CD4-positive, alpha-beta T cell treated with Interleukin-4 for 4 hours (primary cell): ENCODE results near the gene BAD.
"Not testable (repeated sequence)": the region's sequence is repeated elsewhere in the genome, so short reads cannot be mapped to it uniquely, and the experiment has no call there.

Source experiments
- DNase-seq: peaks from one replicate; pipeline ENCODE4 v3.0.0-alpha.2; 2020

BAD gene

DNA sequence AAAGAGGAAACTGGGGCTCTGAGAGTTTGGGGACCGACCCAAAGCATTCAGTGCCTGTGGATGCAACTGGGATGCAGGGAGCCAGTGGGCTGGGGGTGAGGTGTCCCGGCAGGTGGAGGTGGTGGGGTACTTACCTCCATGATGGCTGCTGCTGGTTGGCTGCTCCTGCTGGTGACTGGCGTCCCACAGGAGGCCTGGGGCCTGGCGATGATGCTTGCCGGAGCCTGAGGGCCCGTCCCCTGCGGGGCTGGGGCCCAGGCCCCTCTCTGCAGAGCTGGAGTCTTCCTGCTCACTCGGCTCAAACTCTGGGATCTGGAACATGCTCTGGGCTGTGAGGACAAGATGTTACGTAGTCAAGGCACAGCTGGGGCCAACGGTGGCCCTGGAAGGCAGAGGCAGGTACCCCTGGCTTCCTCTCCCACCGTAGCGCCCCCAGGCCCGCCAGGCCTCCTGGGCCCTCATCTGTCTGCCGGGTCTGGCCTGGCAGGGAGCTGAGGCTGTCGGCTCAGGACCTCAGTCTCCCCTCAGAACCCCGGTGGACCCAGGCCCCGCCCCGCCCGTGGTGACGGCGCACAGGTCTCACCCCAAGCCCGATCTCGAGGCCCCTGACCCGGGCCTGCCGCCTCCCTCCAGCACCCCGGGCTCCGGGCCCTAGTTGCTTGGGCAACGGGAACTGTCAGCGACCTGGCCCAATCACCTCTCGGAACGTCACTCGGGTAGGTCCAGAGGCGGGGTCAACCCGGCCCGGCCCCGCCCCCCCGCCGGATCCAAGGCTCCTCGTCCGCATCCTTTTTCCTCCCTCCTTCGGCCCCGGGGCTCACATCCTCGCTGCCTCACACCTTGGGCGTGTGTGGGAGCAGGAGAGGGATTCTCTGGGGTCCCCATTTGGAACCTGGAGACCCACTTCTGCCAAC, at the start of gene BAD:
TSS of gene BAD (minus strand) at position 618 of the 914 bp plus-strand sequence. CDS start at position 321, 297 bp downstream.
- DNase-seq = peak; percentile 92

DNA sequence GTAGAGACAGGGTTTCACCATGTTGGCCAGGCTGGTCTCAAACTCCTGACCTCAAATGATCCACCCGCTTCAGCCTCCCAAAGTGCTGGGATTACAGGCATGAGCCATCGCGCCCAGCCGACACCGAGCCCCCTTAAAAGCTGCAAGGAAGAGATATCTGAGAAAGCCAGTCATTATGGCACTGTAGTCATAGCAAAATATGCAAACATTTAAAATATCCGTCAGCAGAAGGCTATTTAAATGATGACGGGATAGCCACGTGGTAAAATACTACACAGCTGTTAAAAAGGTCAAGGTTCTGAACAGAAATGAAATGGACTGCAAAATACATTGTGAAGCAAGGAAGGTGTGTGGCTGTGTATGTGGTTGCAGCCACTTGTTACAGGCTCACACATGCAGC, 49.1 kb upstream of the BAD start:
- no peak for DNase-seq

DNA sequence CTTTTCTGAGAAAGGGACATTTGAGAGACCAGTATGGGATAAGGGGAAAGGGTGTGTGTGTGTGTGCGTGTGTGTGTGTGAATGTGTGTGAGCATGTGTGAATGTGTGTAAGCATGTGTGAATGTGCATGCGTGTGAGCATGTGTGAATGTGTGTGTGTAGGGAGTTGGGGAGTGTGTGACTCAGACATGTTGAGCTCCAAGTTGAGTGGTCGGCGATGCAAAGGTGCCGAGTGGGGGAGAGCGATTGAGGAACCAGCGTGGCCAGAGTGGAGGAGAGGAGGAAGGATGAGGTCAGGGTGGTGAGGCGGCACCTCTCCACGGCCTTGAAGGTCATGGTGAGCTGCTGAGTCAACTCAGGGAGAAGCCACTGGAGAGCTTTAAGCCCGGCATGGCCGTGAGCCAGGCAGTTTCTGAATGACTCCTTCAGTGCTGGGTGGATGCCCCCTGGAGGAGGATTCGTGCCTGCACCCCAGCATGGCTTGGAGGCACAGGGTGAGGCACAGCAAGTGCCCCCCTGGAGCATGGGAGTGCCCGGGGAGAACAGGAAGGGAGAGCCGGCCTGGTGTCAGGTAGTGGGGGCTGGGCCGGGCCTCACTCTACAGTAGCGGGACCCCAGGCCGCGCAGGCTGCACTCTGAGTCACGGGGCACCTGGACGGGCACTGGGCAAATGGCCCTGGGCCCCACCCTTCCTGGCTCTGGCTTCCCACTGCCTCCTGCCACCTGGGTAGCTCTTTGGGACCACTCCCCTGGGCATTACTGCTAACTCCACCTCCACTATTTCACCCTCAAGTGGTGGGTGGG, 47.3 kb upstream of the BAD start:
- DNase-seq = peak; percentile 82

DNA sequence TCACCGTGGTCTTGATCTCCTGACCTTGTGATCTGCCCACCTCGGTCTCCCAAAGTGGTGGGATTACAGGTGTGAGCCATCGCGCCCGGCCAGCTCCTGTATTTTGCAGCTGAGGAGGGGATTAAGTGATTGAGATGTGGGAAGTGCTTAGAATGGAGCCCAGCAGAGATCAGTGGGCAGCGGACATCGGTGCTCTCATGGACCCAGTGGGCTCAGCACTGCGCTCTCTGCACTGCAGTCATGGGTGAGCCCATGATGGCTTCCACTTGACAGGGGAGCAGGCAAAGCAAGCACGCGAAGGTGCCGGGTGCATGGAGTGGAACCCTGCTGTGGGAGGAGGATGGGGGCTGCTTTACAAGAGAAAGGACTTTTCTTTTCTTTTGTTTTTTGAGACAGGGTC, 46.4 kb upstream of the BAD start:
- DNase-seq = no peak

- DNase-seq = no peak
These were observed 43.5 kb upstream of the BAD start for GRCh38 chr11:64327993-64328392.

- DNase-seq = no peak
These were observed 42.9 kb upstream of the BAD start for GRCh38 chr11:64327375-64327774.

- no peak for DNase-seq
These were observed 40.4 kb upstream of the BAD start for GRCh38 chr11:64324692-64325469.

GRCh38 chr11:64323984-64324383, 39.5 kb upstream of the BAD start:
- DNase-seq = not testable (repeated sequence)

DNA sequence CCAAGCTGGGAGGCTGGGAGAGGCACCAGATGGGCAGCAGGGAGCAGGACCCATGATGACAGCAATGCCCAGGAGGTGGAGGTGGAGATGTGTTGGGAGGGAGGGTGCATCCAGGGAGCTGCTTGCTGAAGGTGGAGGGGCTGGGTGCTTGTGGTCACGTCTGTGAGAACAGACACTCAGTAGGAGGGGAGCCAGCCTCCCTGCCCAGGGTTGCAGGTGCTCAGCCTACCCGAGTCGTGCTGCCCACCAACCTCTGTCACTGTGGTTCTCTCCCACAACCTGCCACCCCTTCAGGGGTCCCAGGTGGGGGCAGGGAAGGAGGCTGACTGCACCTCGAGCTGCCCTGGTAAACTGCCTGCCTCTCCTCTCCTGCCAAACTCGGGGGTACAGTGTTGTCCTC, 38.9 kb upstream of the BAD start:
- no peak for DNase-seq

DNA sequence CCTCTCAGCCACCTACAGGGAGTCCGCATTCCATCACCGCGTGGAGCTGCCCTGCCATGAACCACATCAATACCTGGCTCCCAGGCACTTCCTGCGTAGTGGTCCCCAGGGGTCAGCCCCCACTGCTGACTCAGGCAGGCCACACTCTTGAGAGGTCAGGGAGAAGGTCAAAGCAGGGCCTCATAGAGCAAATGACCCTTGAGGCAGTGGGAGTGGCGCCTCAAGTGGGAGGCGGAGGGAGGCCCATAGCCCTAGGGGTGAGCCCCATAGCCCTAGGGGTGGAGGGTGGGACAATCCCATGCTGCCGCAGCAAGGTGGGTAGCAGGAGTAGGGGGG, 38.4 kb upstream of the BAD start:
- no peak for DNase-seq

GRCh38 chr11:64321533-64321932, 37.1 kb upstream of the BAD start:
- DNase-seq = no peak

GRCh38 chr11:64321026-64321425, 36.6 kb upstream of the BAD start:
- DNase-seq = no peak

- DNase-seq = no peak
These were observed 36.1 kb upstream of the BAD start for GRCh38 chr11:64320556-64320955.

- no peak for DNase-seq
These were observed 34.6 kb upstream of the BAD start for GRCh38 chr11:64318766-64319761.

GRCh38 chr11:64317961-64318765, 33.7 kb upstream of the BAD start, which contains the start of gene PRDX5:
PRDX5 (plus strand) TSS chr11:64318121; CDS start chr11:64318216, 95 bp downstream.
- DNase-seq = peak; percentile 97

GRCh38 chr11:64317325-64317960, 33.0 kb upstream of the BAD start, which contains the start of gene TRMT112:
TRMT112 (minus strand) TSS chr11:64317559; CDS start chr11:64317526, 33 bp downstream.
- peak; percentile 99 for DNase-seq

DNA sequence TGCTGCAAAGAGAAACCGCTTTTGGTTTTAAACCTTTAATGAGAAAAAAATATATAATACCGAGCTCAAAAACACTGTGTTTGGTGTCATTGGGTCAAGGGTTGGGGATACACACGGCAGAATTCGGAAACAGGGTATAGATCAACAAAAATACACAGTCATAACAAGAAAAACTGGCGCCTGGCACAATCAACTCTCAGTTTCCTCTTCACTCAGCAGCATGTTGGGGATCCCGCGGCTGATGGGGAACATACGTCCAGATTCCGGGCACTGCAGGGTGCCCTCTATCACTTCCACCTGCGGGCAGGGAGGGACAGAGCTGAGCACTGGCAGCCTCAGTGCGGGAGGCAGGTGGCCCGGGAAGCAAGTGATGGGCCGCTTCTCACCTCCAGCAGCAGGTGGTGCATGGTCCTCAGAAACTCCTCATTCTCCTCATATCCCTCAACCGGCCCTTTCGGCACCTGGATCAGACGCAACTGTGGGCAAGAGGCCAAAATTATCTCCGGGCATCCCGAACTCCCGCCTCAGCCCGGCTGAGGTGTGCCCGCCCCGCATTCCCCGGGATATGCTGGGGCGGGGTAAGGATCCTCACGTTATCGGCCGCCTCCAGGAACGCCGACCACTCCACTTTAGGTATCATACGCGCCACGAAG, 32.3 kb upstream of the BAD start:
- peak; percentile 27 for DNase-seq

DNA sequence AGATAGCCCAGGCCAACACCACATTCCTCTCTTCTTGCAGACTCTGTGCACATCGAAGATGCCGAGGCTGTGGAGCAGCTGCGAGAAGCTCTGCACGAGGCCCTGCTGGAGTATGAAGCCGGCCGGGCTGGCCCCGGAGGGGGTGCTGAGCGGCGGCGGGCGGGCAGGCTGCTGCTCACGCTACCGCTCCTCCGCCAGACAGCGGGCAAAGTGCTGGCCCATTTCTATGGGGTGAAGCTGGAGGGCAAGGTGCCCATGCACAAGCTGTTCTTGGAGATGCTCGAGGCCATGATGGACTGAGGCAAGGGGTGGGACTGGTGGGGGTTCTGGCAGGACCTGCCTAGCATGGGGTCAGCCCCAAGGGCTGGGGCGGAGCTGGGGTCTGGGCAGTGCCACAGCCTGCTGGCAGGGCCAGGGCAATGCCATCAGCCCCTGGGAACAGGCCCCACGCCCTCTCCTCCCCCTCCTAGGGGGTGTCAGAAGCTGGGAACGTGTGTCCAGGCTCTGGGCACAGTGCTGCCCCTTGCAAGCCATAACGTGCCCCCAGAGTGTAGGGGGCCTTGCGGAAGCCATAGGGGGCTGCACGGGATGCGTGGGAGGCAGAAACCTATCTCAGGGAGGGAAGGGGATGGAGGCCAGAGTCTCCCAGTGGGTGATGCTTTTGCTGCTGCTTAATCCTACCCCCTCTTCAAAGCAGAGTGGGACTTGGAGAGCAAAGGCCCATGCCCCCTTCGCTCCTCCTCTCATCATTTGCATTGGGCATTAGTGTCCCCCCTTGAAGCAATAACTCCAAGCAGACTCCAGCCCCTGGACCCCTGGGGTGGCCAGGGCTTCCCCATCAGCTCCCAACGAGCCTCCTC, 31.4 kb upstream of the BAD start:
- DNase-seq = not testable (repeated sequence)
